Hepatocyte (in vitro differentiated cells): ENCODE measurements around the gene HK2. TPM values are rescaled to one million over a fixed set of nuclear protein-coding genes. Genes with fewer than 3 reads are reported as not detected.
A peak's percentile ranks its signal among the peaks of the same experiment; 100 is the strongest.
"Not testable (repeated sequence)": the region's sequence is repeated elsewhere in the genome, so short reads cannot be mapped to it uniquely, and the experiment has no call there.

Source experiments
- DNase-seq: peaks from one replicate; pipeline ENCODE4 v3.0.0-alpha.2; 2016; ENCODE audit warnings: low spot score
- H2AFZ ChIP-seq: fragments of 200-600 bp; sonication (generic); 2 replicates; pipeline ENCODE4 v1.6.0; 2016; ENCODE audit warnings: antibody characterized with exemption, mild to moderate bottlenecking
- H3K27ac ChIP-seq: fragments of 200-600 bp; sonication (generic); 2 replicates; pipeline ENCODE4 v1.5.1; 2016; ENCODE audit warnings: mild to moderate bottlenecking
- H3K27me3 ChIP-seq: fragments of 200-600 bp; sonication (generic); 2 replicates; pipeline ENCODE4 v1.6.1; 2016
- H3K36me3 ChIP-seq: fragments of 200-600 bp; sonication (generic); replicated peaks from 2 replicates; pipeline ENCODE4 v1.5.1; 2016; ENCODE audit warnings: low read depth; ENCODE audit not compliant: insufficient read depth
- H3K4me1 ChIP-seq: fragments of 200-600 bp; sonication (generic); 2 replicates; pipeline ENCODE4 v1.5.1; 2016; ENCODE audit warnings: mild to moderate bottlenecking, moderate library complexity; ENCODE audit not compliant: insufficient read depth
- H3K4me2 ChIP-seq: fragments of 200-600 bp; sonication (generic); 2 replicates; pipeline ENCODE4 v1.6.0; 2016
- H3K4me3 ChIP-seq: fragments of 200-600 bp; sonication (generic); 2 replicates; pipeline ENCODE4 v1.5.1; 2016; ENCODE audit warnings: mild to moderate bottlenecking
- H3K79me2 ChIP-seq: fragments of 200-600 bp; sonication (generic); 2 replicates; pipeline ENCODE4 v1.6.0; 2017; ENCODE audit warnings: mild to moderate bottlenecking
- H3K9me2 ChIP-seq: fragments of 200-600 bp; sonication (generic); replicated peaks from 2 replicates; pipeline ENCODE4 v1.6.0; 2017; ENCODE audit warnings: mild to moderate bottlenecking; ENCODE audit not compliant: insufficient read depth
- H3K9me3 ChIP-seq: fragments of 200-600 bp; sonication (generic); 2 replicates; pipeline ENCODE4 v1.5.1; 2016; ENCODE audit warnings: low read depth, mild to moderate bottlenecking
- H4K20me1 ChIP-seq: fragments of 200-600 bp; sonication (generic); 2 replicates; pipeline ENCODE4 v1.6.0; 2016; ENCODE audit warnings: mild to moderate bottlenecking; ENCODE audit not compliant: insufficient read depth, poor library complexity, severe bottlenecking
- CTCF ChIP-seq: fragments of 200-600 bp; sonication (generic); IDR thresholded peaks from 2 replicates; pipeline ENCODE4 v1.5.1; 2016; ENCODE audit warnings: antibody characterized with exemption, mild to moderate bottlenecking; ENCODE audit not compliant: poor library complexity
- EZH2 ChIP-seq: fragments of 200-600 bp; sonication (generic); IDR thresholded peaks from 2 replicates; pipeline ENCODE4 v1.6.1; 2016; ENCODE audit warnings: antibody characterized with exemption, mild to moderate bottlenecking, borderline replicate concordance
- EZH2phosphoT487 ChIP-seq: fragments of 200-600 bp; sonication (generic); IDR thresholded peaks from one replicate; pipeline ENCODE4 v1.6.1; 2018; ENCODE audit warnings: antibody characterized with exemption, mild to moderate bottlenecking, low read depth, moderate library complexity; ENCODE audit not compliant: unreplicated experiment, severe bottlenecking
- WGBS: methylation state at CpG from one replicate; pipeline ENCODE4 v1.1.6; 2016; ENCODE audit warnings: low lambda C conversion rate; ENCODE audit errors: missing lambda C conversion rate; 5-methylcytosine and 5-hydroxymethylcytosine counted together
- polyA plus RNA-seq: library from polyadenylated mRNA; unstranded; fragments of >200 nt; fragmentation: Nextera tagmentation; extraction: Ambion mirVana; gene quantifications from 2 replicates; pipeline ENCODE4 v1.2.1, GENCODE V29; 2016
- total RNA-seq: library from RNA; depleted of rRNA; stranded (reverse); fragments of >200 nt; gene quantifications from 2 replicates; pipeline ENCODE4 v1.2.3, GENCODE V29; 2014

HK2 gene
- total and polyA plus RNA-seq, 2 experiments from 2014 or later = 25.4 to 25.6 TPM

GRCh38 chr2:74849228-74849892 lies 15.4 kb downstream of the HK2 start:
- no peak overlapping the region for H3K4me3 ChIP-seq
- 75% methylated on average over 8 of the region's 8 CpGs for WGBS
- H3K9me3 ChIP-seq = no peaks in the 10 kb centered on the region
- peak overlapping the region; percentile 79 for H3K27ac ChIP-seq
- H3K27me3 ChIP-seq = no peaks in the 10 kb centered on the region
- TF ChIP-seq EZH2phosphoT487 (no peak), EZH2 (no peak), CTCF (no peak)
- H3K4me2 ChIP-seq = no peak overlapping the region
- H2AFZ ChIP-seq = no peak overlapping the region
- peaks cover 59% of the 10 kb centered on the region for H3K79me2 ChIP-seq
- H3K36me3 ChIP-seq = no peaks in the 10 kb centered on the region
- H3K9me2 ChIP-seq = no peaks in the 10 kb centered on the region
- H3K4me1 ChIP-seq = peaks cover 52% of the 10 kb centered on the region
- no peaks in the 10 kb centered on the region for H4K20me1 ChIP-seq
- no peak for DNase-seq

GRCh38 chr2:74850496-74851190 lies 16.7 kb downstream of the HK2 start:
- Histone ChIP-seq H3K9me3 (no peaks in the 10 kb centered on the region), H2AFZ (no peak overlapping the region), H3K9me2 (no peaks in the 10 kb centered on the region), H4K20me1 (no peaks in the 10 kb centered on the region), H3K27ac (peak overlapping the region; percentile 79), H3K36me3 (no peaks in the 10 kb centered on the region), H3K4me1 (peaks cover 42% of the 10 kb centered on the region), H3K27me3 (no peaks in the 10 kb centered on the region), H3K4me3 (no peak overlapping the region), H3K4me2 (no peak overlapping the region), H3K79me2 (peaks cover 54% of the 10 kb centered on the region)
- TF ChIP-seq EZH2phosphoT487 = no peak
- no peak for TF ChIP-seq EZH2
- no peak for TF ChIP-seq CTCF
- DNase-seq = no peak
- WGBS = 89% methylated on average over 3 of the region's 3 CpGs

GRCh38 chr2:74851191-74851566 lies 17.3 kb downstream of the HK2 start:
- H3K27me3 ChIP-seq = no peaks in the 10 kb centered on the region
- peaks cover 41% of the 10 kb centered on the region for H3K4me1 ChIP-seq
- H3K9me2 ChIP-seq = no peaks in the 10 kb centered on the region
- peaks cover 54% of the 10 kb centered on the region for H3K79me2 ChIP-seq
- WGBS = 40% methylated on average over 8 of the region's 8 CpGs
- TF ChIP-seq CTCF (no peak), EZH2phosphoT487 (no peak), EZH2 (no peak)
- H2AFZ ChIP-seq = no peak overlapping the region
- peak; percentile 55 for DNase-seq
- H4K20me1 ChIP-seq = no peaks in the 10 kb centered on the region
- H3K36me3 ChIP-seq = no peaks in the 10 kb centered on the region
- peak overlapping the region; percentile 79 for H3K27ac ChIP-seq
- no peak overlapping the region for H3K4me2 ChIP-seq
- H3K4me3 ChIP-seq = no peak overlapping the region
- H3K9me3 ChIP-seq = no peaks in the 10 kb centered on the region

- not testable (repeated sequence) for H3K4me2 ChIP-seq, H3K9me2 ChIP-seq, H3K9me3 ChIP-seq, DNase-seq, H2AFZ ChIP-seq, H3K4me3 ChIP-seq, H3K36me3 ChIP-seq, H4K20me1 ChIP-seq, H3K27ac ChIP-seq, H3K27me3 ChIP-seq
- peaks cover 32% of the 10 kb centered on the region for H3K79me2 ChIP-seq
- peaks cover 50% of the 10 kb centered on the region for H3K4me1 ChIP-seq
- WGBS = 96% methylated on average over 8 of the region's 8 CpGs
Observed at GRCh38 chr2:74853360-74853759, 19.4 kb downstream of the HK2 start.
